Stimulated activated CD4-positive, alpha-beta T cell treated with anti-CD3 and anti-CD28 coated beads, TNF-alpha, amount 100 ng/mL, for 1 hour (primary cell): Measurements from ENCODE around the gene HEPHL1.
"Not testable (repeated sequence)": the region's sequence is repeated elsewhere in the genome, so short reads cannot be mapped to it uniquely, and the experiment has no call there.

ENCODE experiments used
- DNase-seq, 3 donors: peaks; one replicate each; pipeline ENCODE4 v3.0.0-alpha.2; 2020; ENCODE audit warnings: low read depth in 3 of 3, low spot score in 1 of 3

Gene HEPHL1, protein sequence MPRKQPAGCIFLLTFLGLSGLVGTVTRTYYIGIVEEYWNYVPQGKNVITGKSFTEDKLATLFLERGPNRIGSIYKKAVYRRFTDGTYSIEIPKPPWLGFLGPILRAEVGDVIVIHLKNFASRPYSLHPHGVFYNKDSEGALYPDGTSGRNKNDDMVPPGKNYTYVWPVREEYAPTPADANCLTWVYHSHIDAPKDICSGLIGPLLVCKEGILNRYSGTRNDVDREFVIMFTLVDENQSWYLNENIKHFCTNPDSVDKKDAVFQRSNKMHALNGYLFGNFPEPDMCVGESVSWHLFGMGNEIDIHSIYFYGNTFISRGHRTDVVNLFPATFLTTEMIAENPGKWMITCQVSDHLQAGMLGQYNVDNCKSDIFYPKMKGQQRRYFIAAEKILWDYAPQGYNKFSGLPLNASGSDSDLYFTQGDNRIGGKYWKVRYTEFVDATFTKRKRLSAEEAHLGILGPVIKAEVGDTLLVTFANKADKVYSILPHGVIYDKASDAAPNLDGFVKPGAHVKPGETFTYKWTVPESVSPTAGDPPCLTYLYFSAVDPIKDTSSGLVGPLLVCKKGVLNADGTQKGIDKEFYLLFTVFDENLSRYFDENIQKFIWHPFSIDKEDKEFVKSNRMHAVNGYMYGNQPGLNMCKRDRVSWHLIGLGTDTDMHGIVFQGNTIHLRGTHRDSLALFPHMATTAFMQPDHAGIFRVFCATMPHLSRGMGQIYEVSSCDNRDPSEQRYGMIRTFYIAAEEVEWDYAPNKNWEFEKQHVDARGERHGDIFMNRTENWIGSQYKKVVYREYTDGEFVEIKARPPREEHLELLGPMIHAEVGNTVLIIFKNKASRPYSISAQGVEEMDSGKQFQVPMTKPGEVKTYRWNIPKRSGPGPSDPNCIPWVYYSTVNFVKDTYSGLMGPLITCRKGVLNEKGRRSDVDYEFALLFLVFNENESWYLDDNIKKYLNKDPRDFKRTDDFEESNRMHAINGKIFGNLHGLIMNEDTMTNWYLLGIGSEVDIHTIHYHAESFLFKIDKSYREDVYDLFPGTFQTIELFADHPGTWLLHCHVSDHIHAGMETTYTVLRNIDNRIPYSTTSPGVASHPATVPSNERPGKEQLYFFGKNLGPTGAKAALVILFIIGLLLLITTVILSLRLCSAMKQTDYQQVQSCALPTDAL

DNA sequence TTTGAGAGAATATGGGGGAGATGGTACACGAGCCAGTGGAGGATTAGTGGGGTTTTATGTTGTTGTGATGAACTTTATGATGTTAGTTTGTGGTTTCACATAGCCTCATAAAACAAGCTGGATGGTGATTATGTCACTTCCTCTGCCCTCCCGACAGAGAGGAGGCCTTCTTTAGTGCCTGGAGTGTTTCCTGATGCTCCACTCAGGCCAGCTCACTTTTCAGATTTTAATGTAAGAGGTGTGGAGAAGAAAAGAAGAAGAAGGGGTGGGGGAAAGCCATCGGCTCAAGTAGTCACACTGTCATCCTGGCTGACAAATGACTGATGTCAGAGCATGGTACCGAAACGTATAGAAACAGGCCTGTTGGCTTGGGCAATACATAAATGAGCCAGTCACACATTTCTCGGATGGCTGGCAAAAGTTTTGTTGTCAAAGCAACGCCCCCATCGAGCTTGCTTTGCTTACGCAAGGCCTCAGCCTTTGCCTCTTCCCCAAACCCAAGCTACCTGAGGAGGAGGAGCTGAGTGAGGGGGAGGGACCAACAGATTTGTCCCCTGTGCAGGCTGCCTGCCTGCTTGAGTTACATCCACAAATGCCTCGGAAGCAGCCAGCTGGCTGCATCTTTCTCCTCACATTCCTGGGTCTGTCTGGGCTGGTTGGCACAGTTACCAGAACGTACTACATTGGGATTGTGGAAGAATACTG is at the start of gene HEPHL1:
HEPHL1 (plus strand) TSS at position 578 of the 705 bp plus-strand sequence; CDS start at position 593, 15 bp downstream.
- no peak for DNase-seq

DNA sequence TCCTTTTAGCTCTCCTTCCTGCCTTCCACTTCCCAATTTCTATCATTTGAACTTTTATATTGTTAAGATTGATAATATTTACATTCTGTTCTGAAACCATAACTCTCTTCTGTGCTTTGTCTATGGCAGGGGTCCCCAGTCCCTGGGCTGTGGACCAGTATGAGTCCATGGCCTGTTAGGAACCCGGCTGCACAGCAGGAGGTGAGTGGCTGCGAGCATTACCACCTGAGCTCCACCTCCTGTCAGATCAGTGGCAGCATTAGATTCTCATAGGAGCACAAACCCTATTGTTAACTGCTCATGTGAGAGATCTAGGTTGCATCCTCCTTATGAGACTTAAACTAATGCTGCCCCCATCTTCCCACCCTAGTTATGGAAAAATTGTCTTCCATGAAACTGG is 48.4 kb upstream of the HEPHL1 start:
- DNase-seq, result no peak

DNA sequence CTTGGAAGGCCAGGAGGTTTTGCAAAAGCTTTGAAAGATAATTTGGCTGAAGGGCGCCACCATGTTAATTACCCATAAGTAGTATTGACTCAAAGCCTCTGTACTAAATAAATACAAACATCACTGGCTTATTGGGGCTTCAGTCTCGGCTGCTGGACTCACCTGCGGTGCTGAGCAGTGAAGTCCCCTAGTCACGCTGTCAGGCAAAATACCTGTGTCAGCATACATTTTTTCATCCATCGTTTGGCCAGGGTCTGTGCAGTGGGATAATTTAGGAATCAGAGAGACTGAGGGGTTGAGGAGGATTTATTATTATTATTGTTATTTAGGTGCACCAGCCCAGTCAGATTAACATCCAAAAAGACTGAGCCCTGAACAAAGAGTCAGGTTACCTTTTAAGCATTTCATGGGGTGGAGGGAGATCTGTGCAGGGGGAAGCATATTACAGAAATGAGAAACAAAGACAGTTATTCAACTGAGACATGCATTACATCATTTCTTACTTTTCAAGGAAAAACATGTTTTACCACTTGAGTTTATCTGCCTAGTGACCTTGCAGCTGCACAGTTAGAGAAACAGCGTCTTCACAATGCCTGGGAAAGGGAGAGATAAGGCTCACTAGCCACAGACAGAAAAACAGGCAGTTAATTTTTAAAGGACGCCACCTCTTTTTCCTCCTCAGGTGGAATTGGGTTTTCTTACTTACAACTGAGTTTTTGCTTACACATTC is 47.7 kb upstream of the HEPHL1 start:
- DNase-seq, result not testable (repeated sequence)

DNA sequence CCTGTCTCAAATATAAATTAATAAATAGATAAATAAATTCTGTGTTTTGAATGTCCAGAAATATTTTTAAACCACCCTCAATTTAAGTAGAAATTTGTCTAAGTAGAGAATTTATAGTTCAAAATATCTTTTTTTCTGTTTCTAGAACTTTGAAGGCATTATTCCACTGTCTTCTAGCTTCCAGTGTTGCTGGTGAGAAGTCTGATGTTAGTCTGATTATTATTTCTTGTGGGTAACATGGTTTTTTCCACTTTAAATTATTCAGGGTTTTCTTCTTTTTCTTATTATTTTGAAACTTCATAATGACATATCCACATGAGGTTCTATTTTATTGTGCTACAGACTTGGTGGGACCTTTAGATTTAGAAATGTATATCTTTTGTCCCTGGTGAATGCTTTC is 46.4 kb upstream of the HEPHL1 start:
- DNase-seq, result no peak

DNA sequence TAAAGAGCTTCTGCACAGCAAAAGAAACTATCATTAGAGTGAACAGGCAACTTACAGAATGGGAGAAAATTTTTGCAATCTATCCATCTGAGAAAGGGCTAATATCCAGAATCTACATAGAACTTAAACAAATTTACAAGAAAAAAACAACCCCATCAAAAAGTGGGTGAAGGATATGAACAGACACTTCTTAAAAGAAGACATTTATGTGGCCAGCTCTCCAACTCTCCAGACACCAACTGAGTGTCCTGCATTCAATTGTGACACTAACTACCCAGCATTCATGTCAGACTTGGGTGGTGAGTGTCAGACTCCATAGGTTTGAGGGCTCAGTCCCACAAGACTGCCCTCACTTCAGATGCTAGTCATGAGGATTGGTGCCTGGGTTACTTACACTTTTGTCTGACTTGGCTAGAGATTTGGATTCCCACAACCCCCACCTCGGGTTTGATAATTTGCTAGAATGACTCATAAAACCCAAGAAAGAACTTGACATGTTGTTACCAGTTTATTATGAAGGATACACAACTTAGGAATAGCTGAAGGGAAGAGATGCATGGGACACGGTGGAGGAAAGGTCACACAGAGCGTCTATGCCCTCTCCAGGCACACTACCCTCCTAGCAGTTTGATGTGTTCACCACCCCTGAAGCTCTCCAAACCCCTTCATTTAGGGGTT is 44.4 kb upstream of the HEPHL1 start:
- DNase-seq, result not testable (repeated sequence)

DNA sequence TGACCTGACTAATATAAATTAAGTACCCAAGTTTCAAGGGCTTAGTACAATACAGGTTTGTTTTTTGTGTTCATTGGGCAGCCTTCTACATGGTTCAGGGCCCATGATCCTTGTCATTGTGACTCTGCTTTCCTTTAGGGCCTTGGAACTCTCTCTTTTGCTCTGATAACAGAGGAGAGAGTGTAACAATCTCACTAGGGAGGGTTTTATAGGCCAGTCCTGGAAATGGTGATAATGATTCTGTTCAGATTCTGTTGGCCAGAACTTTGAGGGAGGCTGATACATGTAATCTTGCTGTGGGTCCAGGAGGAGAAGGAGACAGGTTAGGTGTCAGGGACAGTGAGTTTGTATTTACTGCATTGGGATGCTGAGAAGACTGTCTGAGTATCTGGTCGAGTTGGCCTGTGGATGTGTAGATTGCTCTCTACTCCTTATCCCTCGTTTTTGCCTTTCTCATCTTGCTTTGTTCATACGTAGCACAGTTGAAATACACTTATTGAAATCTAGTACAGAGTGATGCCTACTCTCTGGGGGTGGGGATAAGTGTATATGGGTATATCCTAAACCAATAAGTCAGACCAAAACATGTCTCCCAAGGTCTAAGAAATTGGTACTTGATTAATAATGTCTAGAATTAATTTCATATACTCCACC is 37.5 kb upstream of the HEPHL1 start:
- DNase-seq, result no peak

DNA sequence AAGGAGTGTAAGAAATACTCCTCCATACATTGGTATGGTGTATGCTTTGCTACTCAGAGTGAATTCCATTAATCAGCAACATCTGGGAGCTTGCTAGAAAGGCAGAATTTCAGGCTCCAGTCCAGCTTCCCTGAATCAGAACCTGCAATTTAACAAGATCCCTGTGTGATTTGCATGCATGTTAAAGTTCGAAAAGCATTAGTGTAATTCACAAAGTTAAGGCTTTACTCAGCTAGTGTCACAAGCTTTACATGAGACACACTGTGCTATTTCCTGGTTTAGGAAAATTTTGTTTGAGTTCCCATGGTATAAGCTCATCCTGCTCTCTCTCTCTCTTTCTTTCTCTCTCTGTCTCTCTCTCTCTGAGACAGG is 37.0 kb upstream of the HEPHL1 start:
- DNase-seq, result no peak

DNA sequence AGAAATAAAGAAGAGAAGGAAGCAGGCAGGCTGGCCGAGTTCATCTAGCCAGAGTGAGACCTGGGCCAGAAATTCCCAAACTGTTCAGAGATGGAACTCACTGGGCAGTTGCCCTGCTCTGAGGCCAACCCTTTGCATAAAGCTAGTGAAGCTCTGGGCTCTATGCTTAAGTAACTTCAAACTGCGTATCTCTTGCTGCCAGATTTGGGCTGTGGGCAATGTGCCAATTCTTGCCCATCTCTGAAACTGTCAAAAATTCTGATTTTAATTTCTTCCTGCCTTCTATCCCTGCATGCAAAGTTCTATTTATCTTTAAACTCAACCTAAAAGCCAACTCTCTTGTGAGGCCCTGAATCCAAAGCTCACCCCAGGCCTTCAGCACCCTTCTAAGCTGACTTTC is 36.2 kb upstream of the HEPHL1 start:
- no peak for DNase-seq

DNA sequence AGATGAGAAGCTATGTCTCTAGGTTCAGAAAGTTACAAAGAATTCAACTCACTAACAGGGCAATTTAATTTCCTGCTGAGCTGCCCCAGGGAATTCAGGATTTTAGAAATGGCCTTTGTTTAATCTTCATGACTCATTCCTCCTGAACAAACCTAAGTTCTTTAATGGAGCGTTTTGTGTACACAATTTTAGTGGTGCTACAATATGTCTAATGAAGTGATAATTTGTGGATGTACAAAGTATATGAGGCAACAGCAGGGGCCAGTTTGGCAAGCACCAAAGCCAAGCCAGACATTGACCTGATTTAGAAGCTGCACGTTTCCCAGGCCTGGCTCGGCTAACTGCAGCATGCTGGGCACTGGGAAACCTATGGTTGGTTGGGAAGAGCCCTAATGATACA is 34.4 kb upstream of the HEPHL1 start:
- no peak for DNase-seq

DNA sequence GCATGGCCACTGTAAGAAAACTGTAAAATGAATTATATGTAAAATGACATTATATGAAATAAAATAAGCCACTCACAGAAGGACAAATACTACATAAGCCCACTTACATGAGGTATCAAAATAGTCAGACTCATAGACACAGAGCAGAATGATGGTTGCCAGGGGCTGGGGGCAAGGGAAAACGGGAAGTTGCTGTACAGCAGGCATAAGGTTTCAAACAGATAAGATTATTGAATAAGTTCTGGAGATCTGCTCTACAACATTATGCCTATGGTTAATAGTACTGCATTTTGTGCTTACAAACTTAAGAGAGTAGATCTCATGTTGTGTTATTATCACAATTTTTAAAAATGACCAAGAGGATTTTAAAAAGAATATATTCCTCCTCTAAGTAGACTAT is 32.7 kb upstream of the HEPHL1 start:
- no peak for DNase-seq

DNA sequence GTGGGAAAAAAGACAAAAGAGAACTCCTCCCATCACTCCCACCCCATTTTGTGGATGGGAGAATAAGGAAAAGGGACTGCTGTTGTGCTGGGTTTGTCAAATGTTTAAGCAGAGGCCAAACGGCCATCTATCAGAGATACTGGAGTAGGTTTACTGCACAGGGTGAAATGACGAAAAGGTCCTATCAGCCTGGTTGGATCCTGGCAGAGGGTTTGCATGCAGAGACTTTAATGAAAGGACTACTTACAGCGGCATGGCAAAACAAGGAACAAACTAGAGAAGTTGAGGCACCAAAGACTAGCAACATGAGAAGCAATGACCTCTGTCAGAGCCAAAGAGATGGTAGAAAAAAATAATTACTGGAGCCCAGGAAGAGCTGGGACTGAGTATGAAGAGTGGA is 32.2 kb upstream of the HEPHL1 start:
- no peak for DNase-seq

DNA sequence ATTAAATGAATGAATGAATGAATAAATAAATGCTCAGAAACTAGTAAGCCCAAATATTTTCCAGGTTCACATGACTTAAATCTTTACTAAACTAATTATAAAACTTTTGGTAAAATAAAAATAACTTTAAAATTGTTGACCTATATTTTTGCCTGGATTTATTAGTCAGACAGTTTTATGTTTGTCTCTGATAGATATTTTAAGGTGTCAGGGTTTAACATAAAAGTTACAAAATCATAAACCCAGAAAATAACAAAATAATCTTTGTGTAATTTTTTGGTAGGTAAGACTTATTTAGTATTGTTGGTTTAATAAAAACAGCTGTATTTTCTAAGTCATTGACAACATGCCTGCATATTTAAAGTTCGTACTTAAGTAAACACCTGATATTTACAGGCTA is 27.4 kb upstream of the HEPHL1 start:
- DNase-seq, result no peak

DNA sequence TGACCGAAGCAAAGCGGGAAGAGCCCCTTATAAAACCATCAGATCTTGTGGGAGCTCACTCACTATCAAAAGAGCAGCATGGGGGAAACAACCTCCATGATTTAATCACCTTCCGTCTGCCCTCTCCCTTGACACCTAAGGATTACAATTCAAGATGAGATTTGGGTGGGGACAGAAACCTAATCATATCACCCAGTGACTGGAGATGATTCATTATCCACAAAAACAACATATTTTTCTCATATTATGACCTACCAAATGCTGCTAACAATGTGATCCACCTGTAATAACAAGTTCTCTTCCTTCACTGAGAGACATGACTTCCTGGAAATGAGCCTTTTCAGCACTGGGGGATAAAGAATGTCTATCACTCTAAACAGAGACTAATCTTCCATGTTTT is 23.4 kb upstream of the HEPHL1 start:
- no peak for DNase-seq

DNA sequence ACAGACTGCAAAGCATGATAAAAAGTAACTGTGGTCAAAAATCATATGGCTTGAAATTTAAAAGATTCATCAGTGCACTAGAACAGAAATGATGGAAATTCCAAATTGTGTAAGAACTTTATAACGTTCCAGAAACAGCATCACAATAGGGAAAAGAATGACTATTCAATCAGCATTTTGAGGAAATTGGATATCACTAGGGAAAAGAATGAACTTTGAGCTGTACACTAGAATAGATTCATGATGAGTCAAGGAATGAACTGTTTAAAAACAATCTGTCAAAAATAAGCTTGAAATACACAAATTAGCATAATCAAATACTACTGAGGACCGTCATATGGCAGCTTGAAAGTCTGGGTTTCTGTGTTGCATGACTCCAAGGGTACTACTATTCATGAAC is 20.5 kb upstream of the HEPHL1 start:
- no peak for DNase-seq

DNA sequence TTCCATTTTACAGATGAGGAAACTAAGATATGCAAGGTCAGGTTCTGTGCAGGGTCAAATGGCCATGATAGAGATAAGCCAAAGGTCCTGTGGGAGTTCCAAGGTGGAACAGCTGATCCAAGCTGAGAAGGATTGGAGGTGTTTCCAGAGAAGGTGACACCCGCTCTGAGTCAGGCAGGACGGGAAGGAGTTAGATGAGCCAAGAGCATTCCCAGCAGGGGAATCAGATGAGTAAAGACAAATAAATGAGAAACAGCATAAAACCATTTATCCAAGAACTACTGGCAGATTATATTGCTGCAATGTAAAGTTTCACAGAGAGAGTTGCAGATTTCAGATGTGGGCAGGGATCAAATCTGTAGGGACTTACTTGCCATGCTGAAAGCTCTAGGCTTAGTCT is 18.9 kb upstream of the HEPHL1 start:
- no peak for DNase-seq

DNA sequence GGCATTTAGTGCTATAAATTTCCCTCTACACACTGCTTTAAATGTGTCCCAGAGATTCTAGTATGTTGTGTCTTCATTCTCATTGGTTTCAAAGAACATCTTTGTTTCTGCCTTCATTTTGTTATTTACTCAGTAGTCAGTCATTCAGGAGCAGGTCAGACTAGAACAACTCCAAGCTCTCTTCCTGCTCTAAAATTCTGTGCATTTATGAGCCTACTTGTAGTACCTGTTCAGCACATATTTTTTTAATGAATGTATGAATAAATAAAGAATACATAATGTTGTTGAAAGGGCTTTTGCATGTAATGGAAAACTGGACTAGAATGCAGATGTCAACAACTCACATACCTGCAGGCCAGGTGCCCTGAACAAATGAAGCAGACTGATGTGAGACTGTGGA is 13.7 kb upstream of the HEPHL1 start:
- DNase-seq, result no peak

DNA sequence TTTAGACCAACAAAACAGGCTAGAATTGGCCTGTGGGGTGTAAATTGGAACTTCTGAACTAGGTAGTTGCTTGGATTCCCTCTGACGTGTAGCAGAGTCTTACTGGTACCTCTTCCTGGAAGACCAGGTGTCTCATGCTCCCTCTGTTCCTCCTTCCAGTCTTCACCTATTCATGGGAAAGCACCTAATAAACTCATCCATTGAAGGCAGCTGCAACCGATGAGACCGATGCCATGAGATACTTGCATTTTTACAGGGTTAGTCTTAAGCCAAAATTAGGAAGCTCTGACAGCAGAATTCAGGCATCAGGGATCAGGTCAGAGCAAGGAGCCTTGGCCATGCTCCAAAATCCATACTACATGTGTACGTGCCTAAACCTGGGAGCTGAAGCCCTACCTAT is 13.2 kb upstream of the HEPHL1 start:
- no peak for DNase-seq

DNA sequence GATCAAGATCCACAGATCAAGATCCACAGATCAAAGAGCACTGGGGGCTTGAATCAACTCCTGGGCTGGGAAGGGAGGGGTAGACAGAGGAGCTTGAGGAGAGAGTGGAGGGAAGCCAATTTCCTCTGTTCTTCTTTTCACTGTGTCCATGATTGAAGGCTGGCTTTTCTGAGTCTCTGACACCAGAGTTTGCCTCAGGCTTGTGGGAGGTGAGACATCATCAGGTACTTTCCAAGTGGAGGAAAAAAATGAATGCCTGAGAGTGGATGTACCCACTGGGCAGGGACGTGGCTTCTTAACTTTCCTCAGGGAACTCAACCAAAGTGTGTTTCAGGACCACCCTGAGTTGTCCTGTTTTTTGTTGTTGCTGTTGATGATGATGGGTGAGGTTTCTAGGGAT is 11.0 kb upstream of the HEPHL1 start:
- no peak for DNase-seq

DNA sequence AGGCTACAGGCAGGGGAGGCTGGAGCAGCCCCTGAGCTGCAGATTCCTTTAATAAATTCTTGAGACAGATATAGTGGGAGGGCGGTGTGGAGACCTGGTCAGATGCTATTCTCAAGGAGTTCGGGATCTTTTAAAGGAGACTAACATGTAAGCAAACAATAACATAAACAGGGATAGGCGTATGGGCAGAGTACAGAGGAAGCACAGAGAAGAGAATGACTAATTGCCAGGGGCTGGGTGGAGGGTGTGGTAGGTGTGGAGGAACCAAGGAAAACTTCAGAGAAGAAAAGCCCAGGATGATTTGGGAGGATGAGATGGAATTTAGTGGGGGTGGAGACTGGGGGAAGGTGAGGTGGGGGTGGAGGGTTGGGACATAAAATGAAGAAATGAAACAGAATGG is 9.7 kb upstream of the HEPHL1 start:
- DNase-seq, result no peak

DNA sequence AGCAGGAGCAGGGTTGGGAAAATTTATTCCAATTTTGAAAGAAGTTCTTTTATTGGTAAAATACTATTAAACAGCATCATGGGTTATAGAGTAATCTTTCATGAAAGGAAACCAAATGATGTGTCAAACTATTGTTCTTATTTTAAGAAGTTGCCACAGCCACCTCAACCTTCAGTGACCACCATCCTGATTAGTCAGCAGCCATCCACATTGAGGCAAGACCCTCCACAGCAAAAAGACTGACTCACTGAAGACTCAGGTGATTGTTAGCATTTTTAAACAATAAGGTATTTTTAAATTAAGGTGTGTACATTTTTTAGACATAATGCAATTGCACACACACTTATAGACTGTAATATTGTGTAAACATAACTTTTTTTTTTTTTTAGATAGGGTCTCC is 3.7 kb upstream of the HEPHL1 start:
- no peak for DNase-seq
